Measurements from ENCODE around the gene LTB.

The LTB gene

DNA sequence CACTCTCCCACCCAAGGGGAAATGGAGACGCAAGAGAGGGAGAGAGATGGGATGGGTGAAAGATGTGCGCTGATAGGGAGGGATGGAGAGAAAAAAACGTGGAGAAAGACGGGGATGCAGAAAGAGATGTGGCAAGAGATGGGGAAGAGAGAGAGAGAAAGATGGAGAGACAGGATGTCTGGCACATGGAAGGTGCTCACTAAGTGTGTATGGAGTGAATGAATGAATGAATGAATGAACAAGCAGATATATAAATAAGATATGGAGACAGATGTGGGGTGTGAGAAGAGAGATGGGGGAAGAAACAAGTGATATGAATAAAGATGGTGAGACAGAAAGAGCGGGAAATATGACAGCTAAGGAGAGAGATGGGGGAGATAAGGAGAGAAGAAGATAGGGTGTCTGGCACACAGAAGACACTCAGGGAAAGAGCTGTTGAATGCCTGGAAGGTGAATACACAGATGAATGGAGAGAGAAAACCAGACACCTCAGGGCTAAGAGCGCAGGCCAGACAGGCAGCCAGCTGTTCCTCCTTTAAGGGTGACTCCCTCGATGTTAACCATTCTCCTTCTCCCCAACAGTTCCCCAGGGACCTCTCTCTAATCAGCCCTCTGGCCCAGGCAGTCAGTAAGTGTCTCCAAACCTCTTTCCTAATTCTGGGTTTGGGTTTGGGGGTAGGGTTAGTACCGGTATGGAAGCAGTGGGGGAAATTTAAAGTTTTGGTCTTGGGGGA lies 6.1 kb downstream of the LTB start:
- DNase-seq, result no peak

DNA sequence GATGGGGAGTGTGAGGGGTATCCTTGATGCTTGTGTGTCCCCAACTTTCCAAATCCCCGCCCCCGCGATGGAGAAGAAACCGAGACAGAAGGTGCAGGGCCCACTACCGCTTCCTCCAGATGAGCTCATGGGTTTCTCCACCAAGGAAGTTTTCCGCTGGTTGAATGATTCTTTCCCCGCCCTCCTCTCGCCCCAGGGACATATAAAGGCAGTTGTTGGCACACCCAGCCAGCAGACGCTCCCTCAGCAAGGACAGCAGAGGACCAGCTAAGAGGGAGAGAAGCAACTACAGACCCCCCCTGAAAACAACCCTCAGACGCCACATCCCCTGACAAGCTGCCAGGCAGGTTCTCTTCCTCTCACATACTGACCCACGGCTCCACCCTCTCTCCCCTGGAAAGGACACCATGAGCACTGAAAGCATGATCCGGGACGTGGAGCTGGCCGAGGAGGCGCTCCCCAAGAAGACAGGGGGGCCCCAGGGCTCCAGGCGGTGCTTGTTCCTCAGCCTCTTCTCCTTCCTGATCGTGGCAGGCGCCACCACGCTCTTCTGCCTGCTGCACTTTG lies 6.8 kb downstream of the LTB start, which contains the start of gene TNF:
TSS of gene TNF (plus strand) at position 231 of the 567 bp plus-strand sequence. CDS start at position 408, 177 bp downstream.
- DNase-seq, result no peak

DNA sequence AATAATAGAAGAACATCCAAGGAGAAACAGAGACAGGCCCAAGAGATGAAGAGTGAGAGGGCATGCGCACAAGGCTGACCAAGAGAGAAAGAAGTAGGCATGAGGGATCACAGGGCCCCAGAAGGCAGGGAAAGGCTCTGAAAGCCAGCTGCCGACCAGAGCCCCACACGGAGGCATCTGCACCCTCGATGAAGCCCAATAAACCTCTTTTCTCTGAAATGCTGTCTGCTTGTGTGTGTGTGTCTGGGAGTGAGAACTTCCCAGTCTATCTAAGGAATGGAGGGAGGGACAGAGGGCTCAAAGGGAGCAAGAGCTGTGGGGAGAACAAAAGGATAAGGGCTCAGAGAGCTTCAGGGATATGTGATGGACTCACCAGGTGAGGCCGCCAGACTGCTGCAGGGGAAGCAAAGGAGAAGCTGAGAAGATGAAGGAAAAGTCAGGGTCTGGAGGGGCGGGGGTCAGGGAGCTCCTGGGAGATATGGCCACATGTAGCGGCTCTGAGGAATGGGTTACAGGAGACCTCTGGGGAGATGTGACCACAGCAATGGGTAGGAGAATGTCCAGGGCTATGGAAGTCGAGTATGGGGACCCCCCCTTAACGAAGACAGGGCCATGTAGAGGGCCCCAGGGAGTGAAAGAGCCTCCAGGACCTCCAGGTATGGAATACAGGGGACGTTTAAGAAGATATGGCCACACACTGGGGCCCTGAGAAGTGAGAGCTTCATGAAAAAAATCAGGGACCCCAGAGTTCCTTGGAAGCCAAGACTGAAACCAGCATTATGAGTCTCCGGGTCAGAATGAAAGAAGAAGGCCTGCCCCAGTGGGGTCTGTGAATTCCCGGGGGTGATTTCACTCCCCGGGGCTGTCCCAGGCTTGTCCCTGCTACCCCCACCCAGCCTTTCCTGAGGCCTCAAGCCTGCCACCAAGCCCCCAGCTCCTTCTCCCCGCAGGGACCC lies 7.8 kb downstream of the LTB start:
- no peak for DNase-seq

DNA sequence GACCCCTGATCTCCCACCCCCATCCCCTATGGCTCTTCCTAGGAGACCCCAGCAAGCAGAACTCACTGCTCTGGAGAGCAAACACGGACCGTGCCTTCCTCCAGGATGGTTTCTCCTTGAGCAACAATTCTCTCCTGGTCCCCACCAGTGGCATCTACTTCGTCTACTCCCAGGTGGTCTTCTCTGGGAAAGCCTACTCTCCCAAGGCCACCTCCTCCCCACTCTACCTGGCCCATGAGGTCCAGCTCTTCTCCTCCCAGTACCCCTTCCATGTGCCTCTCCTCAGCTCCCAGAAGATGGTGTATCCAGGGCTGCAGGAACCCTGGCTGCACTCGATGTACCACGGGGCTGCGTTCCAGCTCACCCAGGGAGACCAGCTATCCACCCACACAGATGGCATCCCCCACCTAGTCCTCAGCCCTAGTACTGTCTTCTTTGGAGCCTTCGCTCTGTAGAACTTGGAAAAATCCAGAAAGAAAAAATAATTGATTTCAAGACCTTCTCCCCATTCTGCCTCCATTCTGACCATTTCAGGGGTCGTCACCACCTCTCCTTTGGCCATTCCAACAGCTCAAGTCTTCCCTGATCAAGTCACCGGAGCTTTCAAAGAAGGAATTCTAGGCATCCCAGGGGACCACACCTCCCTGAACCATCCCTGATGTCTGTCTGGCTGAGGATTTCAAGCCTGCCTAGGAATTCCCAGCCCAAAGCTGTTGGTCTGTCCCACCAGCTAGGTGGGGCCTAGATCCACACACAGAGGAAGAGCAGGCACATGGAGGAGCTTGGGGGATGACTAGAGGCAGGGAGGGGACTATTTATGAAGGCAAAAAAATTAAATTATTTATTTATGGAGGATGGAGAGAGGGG lies 8.8 kb downstream of the LTB start:
- no peak for DNase-seq

DNA sequence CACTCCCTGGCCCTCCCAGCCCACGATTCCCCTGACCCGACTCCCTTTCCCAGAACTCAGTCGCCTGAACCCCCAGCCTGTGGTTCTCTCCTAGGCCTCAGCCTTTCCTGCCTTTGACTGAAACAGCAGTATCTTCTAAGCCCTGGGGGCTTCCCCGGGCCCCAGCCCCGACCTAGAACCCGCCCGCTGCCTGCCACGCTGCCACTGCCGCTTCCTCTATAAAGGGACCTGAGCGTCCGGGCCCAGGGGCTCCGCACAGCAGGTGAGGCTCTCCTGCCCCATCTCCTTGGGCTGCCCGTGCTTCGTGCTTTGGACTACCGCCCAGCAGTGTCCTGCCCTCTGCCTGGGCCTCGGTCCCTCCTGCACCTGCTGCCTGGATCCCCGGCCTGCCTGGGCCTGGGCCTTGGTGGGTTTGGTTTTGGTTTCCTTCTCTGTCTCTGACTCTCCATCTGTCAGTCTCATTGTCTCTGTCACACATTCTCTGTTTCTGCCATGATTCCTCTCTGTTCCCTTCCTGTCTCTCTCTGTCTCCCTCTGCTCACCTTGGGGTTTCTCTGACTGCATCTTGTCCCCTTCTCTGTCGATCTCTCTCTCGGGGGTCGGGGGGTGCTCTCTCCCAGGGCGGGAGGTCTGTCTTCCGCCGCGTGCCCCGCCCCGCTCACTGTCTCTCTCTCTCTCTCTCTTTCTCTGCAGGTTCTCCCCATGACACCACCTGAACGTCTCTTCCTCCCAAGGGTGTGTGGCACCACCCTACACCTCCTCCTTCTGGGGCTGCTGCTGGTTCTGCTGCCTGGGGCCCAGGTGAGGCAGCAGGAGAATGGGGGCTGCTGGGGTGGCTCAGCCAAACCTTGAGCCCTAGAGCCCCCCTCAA lies 9.9 kb downstream of the LTB start, which contains the start of gene LTA:
TSS of gene LTA (plus strand) at position 249 of the 871 bp plus-strand sequence. CDS start at position 703, 454 bp downstream.
- DNase-seq, result no peak

DNA sequence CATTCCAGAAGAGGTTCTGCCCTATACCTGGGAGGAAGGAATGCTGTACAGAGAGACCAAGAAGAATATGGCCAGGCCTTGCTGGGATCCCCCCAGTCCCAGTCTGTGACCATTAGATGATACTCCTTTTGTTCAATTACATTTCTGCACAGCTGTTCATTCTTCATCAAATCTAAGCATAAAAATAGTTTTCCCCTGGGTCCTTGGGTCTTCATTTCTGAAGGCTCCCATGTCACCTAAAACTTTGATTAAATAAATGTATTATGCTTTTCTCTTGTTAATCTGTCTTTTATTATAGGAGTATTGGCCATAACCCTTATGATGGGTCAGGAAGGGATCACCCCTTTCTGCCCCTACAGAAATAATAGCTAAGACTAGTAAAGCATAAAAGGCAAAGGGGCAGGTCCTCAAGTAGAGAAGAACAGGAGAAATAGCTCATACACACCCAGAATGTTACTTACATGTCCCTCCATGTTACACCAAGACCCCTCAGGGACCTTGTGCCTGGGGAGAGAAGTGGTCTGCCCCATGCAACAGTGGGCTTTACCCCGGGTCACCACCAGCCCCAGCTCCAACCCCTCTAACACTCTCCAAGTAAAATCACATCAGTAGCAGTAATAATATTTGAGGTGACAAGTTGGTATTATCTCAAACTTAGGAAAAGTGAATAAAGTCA lies 12.2 kb downstream of the LTB start:
- no peak for DNase-seq

DNA sequence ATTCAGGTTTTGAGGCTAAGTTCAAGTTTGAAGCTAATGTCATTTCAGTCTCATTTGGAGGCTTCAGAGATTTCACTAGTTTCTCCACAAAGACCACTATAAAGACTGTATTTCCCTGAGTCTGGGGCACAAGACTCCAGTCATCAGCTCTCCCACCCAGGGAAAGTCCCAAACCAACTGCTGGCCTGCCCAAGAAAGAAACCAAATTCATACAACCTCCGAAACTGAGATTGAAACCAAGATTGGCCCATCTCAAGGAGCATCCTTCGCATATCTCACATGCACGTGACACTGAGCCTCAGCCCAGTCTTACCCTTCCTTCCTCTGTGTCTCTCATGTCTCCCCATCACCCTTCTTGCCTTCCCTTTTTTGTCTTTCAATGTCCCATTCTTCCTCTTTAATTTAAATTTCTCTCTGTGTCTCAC lies 13.7 kb downstream of the LTB start:
- DNase-seq, result no peak

DNA sequence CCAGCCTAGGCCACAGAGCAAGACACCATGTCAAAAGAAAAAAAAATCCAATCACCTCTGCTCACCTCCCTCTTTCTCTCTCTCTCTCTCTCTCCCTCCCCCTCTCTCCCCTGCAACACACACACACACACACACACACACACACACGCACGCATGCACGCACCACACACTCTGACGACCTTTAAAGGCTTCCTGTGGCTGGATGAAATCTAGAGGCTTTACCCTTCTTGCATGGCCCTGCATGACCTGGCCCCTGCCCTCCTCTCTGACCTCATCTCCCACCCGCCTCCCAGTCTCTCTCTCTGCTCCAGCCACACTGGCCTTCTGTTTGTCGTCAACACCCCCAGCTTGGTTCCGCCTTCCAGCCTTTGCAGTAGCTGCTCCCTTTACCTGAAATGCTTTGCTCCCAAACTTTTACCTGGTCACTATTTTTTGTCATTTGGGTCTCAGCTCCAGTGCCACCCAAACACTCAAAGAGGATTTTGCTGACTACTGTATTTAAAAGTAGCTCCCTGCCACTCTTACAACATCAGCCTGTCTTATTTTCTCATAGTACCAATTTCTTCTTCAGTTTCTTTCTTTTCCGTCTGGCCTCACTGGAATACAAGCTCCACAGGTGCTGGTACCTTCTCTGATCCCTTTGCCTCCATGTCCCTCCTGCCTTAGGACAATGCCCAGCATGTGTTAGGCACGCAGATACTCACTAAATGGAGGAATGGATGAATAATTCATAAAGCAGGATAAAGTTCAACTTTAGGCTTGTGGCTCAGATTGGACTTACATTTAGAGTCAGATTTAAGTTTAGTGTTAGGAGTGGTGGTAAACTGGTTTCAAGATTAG lies 14.5 kb downstream of the LTB start:
- DNase-seq, result no peak

DNA sequence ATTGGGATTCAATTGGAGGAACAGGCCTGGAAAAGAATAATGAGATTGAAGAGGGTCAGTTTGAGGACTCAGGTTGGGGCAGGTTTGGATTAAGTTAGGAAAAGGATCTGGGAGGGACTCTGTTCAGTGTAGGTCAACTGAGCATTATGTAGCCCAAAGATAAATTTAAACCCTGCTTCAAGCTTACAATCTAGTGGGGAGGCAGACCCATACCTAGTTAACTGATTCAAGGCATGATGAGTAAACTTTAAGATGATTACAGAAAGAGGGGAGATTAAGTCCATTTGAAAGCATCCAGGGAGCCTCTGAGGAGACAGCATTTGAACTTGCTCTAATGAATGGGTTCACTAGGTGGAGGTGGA lies 21.5 kb downstream of the LTB start:
- DNase-seq, result no peak

DNA sequence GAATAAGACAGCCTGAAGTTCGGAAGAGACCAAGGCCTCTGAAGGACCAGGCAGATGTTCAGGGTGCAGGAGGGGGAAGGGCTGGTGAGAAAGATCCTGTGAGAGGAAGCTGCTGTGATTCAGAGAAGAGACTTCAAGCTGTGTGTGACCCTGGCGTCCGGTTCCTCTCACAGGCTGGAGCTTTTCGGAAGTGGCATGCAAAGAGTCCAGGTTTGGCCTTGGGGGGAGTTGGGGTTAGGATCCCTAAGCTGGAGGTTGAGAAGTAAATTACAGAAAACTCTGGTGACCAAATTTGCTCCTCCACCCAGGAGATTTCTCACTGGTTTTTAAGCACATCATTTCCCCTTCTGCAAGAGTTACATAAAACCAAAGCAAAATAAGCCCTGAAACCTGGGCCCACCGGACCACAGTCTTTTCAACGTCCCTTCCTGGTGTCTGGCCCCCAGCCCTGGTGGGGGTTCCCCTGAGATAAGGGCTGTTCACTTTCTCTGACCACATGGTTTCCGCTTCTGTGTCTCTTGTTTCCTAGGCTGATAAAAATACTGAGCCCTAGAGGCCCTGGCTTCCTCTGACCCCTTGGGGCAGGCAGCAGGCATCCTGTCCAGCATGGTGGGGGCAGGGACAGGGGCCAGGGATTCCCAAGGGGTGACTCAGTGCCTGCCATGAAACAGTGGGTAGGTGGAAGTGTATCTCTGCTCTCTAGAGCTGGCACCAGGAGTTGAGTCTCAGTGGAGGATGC lies 22.1 kb downstream of the LTB start:
- DNase-seq, result peak; percentile 47

DNA sequence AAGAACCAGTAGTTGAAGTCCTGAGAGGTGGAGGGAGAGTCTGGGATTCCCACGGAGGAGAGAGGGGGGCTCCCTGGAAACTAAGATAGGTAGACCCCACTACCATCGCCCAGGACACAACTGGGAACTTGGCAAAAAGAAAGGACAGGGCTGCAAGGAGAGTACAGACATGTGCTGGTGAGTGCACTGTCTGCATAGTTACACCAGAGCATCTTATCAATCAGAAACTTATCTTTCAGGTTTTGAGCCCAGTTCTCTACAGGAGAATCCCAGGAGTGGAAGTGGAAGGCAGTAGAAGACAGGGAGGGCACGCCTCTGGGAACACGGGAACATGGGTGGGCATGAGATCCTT lies 22.6 kb downstream of the LTB start:
- no peak for DNase-seq

DNA sequence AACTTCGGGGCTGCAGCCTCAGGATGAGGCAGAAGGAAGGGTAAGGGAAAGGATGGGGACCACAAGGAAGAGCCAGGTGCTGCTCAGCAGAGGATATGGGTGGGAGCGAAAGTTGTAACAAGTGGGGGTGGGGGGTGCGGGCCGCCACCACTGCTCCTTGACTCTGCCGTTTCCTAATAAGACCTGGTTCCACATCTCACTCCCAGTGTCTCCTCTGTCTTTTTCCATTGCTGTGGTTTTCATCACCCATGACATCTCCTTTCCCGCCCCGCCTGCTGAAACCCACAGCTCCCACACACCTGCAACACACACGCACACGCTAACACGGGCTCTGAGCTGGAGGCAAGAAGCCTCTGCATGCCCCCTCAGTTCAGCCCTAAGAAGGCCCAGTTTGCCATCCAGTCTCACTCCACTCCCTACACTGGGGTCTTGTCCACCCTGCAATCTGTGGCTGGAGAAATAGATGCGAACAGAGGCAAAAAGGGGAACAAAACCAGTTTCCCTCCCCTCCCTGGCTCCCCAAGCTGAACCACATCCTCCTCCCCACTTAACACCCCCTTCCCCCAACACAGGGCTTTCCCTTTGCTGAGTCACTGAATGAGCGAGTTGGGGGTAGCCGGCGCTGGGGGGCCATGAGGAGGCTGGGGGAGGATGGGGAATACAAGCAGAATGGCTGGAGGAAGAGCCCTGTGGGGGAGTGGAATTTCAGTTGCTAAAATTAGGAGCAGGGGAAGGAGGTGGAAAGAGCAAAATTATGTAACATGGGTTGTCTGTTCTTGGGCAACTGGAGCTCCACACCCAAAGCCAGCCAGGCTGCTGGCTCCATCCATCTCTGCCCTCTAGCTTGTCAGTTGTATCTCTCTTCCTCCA lies 23.4 kb downstream of the LTB start:
- peak; percentile 25 for DNase-seq

DNA sequence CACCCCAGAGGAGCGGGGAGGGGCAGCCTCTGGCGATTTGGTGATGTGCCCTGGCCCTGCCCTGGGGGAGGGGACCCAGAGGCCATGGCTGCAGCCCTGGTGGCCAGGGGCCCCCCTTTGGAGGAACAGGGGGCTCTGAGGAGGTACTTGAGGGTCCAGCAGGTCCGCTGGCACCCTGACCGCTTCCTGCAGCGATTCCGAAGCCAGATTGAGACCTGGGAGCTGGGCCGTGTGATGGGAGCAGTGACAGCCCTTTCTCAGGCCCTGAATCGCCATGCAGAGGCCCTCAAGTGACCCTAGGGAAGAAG lies 24.0 kb downstream of the LTB start:
- DNase-seq, result no peak

DNA sequence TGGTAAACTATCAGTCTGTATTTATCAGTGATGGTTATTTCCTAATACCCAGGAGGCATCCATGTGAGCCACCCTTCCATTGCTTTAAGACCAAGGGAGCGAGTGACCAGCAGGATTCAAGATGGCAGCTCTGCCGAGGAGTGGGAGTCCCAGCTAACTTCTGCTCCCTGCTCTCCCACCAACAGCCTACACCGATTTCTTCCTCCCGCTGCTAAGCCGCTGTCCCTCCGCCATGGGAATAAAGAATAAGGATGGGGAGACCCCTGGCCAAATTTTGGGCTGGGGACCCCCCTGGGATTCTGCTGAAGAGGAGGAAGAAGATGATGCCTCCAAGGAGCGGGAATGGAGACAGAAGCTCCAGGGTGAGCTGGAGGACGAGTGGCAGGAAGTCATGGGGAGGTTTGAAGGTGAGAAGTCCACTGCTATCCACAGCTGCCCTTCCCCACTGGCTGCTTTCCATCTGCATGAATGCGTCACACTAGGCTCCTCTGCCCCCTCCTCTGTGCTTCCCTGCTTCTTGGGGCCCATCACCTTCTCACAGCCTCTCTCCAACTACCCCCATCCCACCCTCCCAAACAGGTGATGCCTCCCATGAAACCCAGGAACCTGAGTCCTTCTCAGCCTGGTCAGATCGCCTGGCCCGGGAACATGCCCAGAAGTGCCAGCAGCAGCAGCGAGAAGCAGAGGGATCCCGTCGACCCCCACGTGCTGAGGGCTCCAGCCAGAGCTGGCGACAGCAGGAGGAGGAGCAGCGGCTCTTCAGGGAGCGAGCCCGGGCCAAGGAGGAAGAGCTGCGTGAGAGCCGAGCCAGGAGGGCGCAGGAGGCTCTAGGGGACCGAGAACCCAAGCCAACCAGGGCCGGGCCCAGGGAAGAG lies 24.5 kb downstream of the LTB start:
- DNase-seq, result no peak

DNA sequence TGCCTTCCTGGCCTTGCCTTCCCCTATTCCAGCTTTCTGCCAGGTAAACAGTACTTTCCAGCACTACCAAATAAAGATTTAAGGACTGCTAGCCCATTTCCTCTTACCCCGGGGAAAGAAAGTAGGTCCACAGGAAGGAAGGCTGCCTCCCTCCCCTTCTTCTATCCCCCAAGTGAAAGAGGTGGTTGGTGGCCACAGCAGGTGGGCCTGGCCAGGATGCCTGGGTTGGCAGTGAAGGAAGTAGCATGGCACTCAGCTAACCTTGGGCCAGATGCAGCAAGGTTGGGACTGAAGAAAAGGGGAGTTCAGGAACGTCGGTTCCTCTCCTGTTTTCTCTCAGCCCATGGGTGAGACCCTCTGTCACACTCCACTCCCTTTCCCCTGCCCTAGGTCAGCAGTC lies 25.9 kb downstream of the LTB start:
- DNase-seq, result no peak

DNA sequence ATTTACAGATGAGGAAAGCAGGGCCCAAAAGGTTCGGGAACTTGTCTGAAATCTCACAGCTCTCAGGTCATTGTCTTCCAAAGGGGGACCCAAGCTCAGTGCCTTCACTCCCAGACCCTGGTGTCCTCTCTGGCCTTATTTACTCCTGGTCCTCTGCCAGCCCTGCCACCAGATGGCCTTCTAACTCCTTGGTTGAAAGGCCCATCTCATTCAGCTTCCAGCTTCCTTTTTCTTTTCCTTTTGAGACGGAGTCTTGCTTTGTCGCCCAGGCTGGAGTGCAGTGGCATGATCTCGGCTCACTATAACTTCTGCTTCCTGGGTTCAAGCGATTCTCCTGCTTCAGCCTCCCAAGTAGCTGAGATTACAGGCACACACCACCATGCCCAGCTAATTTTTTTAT lies 30.9 kb downstream of the LTB start:
- peak; percentile 44 for DNase-seq

DNA sequence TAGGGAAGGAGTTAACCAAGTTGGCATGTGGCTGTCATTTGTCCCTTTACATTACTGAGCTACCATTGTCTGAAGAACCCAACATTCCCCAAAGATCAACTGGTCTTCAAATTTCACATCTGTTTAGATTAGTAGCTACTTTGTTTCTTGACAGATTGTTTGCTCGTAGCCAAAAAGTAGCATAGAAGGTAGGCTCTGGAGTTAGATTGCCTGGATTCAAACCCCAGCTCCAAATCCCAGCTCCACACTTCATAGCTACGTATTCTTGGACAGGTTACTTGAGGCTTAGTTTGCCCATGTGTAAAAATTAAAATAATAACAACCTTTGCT lies 33.7 kb downstream of the LTB start:
- no peak for DNase-seq

Data from fibroblast of skin of scalp (primary cell).